ENCODE measurements around the gene EDAR. TPM values are rescaled to one million over a fixed set of nuclear protein-coding genes. Genes with fewer than 3 reads are reported as not detected.

The EDAR gene
- total and polyA plus RNA-seq, 9 of the 15 experiments (the other 6 are each of a cell fraction or from before 2014, with no cell fraction given): 0.01 TPM; not detected in 8

DNA sequence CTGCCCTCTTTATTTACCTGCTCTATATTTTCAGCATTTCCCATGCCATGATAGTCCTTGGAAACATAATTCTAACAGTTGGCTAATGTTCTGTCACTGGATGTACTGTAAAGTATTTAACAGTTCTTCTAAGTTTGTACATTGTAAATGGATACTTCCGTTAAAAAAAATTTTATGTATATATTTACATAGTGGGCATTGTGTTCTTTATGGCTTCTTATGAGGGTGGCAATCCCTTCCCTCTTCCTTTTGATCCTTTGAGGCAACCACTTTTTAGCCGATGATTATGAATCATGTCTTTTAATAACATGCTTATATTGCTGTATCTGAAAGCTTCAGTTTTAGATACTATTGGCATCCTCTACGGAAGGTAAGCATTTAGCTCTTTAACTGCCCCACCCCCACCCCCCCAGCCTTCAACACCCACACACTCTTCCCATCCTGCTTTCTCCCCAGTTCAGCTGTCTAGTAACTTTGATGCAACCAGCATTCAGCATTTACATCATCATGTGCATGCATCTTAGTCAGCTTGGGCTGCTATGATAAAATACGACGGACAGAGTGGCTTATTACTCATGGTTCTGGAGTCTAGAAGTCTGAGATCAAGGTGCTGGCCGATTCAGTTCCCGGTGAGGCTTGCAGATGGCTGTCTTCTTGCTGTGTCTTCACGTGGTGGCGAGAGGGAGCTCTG is 21.0 kb upstream of the EDAR start:
- no peak overlapping the region for H2AFZ ChIP-seq (ENCODE audit: low read depth, low read length)
- no peak overlapping the region for H3K9ac ChIP-seq (ENCODE audit: insufficient read depth in 1 of 2, low read depth in 2 of 2, low read length in 2 of 2)
- no peaks in the 10 kb centered on the region for H3K36me3 ChIP-seq (ENCODE audit: control insufficient read depth, insufficient read depth, low read length)
- H3K4me1 ChIP-seq (replicated peaks in 1 of 2; ENCODE audit: control insufficient read depth in 2 of 2, insufficient read depth in 2 of 2, low read length in 2 of 2): no peaks in the 10 kb centered on the region; a peak in 3 of 5 replicates
- ATAC-seq (no peak; the same call in 2 of the 3 replicates), DNase-seq (ENCODE audit: extremely low read depth in 1 of 4, low spot score in 3 of 4) (no peak), FAIRE-seq (no peak)
- ChIA-PET CTCF (ENCODE audit: low intra/inter-chr PET ratio) (no interaction called here), POLR2A (interaction anchor here (0.6 kb wide), 1 partner anchor 41 kb away, joined by 3 read pairs; no protein-coding TSS in a partner anchor)
- intact Hi-C loops (cut with micrococcal nuclease): no loop called here
- BruUV-seq (replicated peaks): no TSS peak
- no peaks in the 10 kb centered on the region for H3K79me2 ChIP-seq (ENCODE audit: control insufficient read depth, insufficient read depth, low read length)
- no peak overlapping the region for H3K4me2 ChIP-seq (ENCODE audit: insufficient read depth, low read length)
- WGBS (ENCODE audit: insufficient coverage, low coverage, missing lambda C conversion rate): 2% methylated on average over 9 of the region's 9 CpGs
- no peak overlapping the region for H3K4me3 ChIP-seq
- H3K27me3 ChIP-seq (ENCODE audit: control insufficient read depth in 2 of 2, insufficient read depth in 2 of 2, low read length in 2 of 2): peaks cover 12 to 35% of the 10 kb centered on the region in 2 experiments; a peak in 4 of 5 replicates
- no peaks in the 10 kb centered on the region for H3K9me1 ChIP-seq (ENCODE audit: control insufficient read depth, insufficient read depth, low read length)
- H3K9me3 ChIP-seq (replicated peaks; ENCODE audit: control insufficient read depth, insufficient read depth, low read depth, low read length): 0 out of 2 replicates have a peak, but pooled peaks cover 3% of the 10 kb centered on the region
- no peaks in the 10 kb centered on the region for H4K20me1 ChIP-seq (replicated peaks; ENCODE audit: control insufficient read depth, insufficient read depth, low read length)
- in situ Hi-C loops (cut with MboI): no loop called here
- no peak overlapping the region for H3K27ac ChIP-seq (ENCODE audit: extremely low read depth, low read depth, low read length)
- TF ChIP-seq, protein P1, sequence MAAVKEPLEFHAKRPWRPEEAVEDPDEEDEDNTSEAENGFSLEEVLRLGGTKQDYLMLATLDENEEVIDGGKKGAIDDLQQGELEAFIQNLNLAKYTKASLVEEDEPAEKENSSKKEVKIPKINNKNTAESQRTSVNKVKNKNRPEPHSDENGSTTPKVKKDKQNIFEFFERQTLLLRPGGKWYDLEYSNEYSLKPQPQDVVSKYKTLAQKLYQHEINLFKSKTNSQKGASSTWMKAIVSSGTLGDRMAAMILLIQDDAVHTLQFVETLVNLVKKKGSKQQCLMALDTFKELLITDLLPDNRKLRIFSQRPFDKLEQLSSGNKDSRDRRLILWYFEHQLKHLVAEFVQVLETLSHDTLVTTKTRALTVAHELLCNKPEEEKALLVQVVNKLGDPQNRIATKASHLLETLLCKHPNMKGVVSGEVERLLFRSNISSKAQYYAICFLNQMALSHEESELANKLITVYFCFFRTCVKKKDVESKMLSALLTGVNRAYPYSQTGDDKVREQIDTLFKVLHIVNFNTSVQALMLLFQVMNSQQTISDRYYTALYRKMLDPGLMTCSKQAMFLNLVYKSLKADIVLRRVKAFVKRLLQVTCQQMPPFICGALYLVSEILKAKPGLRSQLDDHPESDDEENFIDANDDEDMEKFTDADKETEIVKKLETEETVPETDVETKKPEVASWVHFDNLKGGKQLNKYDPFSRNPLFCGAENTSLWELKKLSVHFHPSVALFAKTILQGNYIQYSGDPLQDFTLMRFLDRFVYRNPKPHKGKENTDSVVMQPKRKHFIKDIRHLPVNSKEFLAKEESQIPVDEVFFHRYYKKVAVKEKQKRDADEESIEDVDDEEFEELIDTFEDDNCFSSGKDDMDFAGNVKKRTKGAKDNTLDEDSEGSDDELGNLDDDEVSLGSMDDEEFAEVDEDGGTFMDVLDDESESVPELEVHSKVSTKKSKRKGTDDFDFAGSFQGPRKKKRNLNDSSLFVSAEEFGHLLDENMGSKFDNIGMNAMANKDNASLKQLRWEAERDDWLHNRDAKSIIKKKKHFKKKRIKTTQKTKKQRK (IDR thresholded peaks at IDR 0.05; ENCODE audit: borderline replicate concordance, low read depth, low read length): no peak
- TF ChIP-seq SMAD4 (CRISPR knock-in tag; conservative IDR thresholded peaks at IDR 0.05) (no peak), ARHGAP35 (IDR thresholded peaks at IDR 0.05; ENCODE audit: partially characterized antibody) (no peak), CREM (IDR thresholded peaks at IDR 0.05; ENCODE audit: low read depth) (0 out of 2 replicates have a peak, but pooled peaks have one; percentile 26), SP2 (IDR thresholded peaks at IDR 0.05; ENCODE audit: extremely low read depth, low read depth, low read length, poor library complexity, severe bottlenecking) (no peak), HNRNPLL (IDR thresholded peaks at IDR 0.05; ENCODE audit: low read depth, low read length, poor library complexity, severe bottlenecking) (no peak), PHB2 (IDR thresholded peaks at IDR 0.05; ENCODE audit: low read depth) (no peak), ZNF324 (CRISPR knock-in tag; IDR thresholded peaks at IDR 0.05) (no peak), ZNF639 (CRISPR knock-in tag; conservative IDR thresholded peaks at IDR 0.05 in 1 of 2, IDR thresholded peaks at IDR 0.05 in 1 of 2) (no peak), ATF7 (IDR thresholded peaks at IDR 0.05) (no peak), FOXK1 (CRISPR knock-in tag; IDR thresholded peaks at IDR 0.05; ENCODE audit: borderline replicate concordance) (no peak), CEBPG (CRISPR knock-in tag; IDR thresholded peaks at IDR 0.05) (no peak), CEBPG (tag; conservative IDR thresholded peaks at IDR 0.05 in 1 of 2, IDR thresholded peaks at IDR 0.05 in 1 of 2) (peak in 1 of 2 experiments; percentile 54; a peak in 1 of 4 replicates)
- TF ChIP-seq, protein P2, sequence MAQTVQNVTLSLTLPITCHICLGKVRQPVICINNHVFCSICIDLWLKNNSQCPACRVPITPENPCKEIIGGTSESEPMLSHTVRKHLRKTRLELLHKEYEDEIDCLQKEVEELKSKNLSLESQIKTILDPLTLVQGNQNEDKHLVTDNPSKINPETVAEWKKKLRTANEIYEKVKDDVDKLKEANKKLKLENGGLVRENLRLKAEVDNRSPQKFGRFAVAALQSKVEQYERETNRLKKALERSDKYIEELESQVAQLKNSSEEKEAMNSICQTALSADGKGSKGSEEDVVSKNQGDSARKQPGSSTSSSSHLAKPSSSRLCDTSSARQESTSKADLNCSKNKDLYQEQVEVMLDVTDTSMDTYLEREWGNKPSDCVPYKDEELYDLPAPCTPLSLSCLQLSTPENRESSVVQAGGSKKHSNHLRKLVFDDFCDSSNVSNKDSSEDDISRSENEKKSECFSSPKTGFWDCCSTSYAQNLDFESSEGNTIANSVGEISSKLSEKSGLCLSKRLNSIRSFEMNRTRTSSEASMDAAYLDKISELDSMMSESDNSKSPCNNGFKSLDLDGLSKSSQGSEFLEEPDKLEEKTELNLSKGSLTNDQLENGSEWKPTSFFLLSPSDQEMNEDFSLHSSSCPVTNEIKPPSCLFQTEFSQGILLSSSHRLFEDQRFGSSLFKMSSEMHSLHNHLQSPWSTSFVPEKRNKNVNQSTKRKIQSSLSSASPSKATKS (CRISPR knock-in tag; IDR thresholded peaks at IDR 0.05): no peak

Measured in K562 (cell line).